DMS153 (cell line): ENCODE measurements around the gene ZNF138.

Experiments
- DNase-seq: peaks from one replicate; lab custom pipeline; 2025; lab: John Stamatoyannopoulos, UW

Gene ZNF138

DNA sequence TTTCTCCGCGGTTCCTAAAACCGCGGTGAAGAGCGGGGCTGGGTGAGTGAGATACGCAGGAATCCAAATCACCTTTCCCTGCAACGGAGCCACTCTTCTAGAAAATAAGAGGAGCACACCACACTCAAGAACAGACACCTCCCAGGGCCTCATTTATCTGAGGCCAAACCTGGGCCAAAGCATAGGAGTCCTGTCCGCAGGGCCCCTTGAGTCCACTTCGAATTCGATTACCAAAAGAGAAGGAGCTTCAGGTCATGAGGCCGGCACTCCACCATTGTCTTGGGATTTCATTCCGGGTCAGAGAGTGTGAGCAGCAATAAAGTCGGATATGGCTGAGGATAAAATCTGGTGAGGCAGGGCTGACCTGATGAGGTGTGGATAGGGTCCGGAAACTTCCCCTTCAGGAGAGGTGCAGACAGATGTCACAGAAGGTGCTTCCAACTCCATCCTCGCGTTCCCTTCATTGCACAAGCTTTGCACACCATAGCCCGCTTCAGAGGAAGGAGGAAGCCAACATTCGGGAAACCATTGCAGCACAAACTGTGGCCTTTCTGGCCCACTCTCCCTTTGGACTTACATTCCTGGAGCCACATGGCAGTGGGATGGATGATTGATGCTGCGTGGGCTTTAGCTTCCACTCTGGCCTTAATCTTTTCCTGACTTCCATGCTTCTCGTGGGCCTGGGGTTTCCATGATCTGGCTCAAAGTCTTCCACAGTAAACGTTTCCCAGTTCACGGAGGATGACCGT is 81.6 kb downstream of the ZNF138 start:
- DNase-seq, result no peak

DNA sequence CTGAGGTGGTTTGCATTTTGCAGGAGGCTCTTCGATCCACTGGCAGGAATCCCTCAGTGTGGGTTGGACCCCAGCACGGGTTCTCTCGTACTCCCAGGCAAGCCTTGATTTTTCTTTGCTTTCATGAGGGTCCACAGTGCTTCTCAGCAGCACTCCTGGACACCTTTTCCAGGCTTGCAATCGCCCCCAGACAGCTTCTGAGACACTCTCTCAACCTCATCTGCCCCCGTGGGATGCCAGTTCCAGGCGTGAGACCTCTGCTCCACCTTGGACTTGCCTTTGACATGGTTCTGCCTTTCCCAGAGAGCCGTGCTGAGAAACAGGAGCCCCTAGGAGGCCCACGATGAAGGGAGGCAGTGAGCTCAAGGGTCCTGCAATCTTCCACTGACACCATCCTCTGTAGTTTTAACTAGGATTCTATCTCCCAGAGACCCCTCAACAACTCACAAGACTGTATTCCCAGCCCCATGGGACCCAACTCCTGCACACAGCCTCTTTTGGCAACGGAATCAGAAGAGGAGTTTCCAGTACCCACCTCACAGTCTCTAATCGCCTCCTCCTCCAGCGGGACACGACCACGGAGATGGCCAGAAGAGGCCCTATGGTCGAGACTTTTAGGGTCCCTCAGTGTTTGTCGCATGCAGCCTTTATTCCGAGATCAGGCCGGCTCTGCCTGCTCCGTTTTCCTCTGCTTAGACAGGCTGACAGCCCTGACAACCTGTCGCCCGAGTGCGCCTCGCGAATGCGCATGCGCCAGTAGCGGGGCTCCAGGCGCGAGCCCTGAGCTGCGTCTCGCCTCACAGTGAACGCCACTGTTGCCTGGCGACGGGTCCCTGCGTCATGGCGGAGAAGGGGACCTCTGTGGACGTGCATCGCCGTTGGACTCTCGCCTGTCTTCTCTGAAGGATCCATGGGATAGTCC is 82.8 kb downstream of the ZNF138 start:
- DNase-seq, result no peak

GRCh38 chr7:64877714-64878610 is 83.7 kb downstream of the ZNF138 start:
- no peak for DNase-seq

- DNase-seq, result no peak
These were observed 84.5 kb downstream of the ZNF138 start for GRCh38 chr7:64878684-64879083.

- no peak for DNase-seq
These were observed 85.0 kb downstream of the ZNF138 start for GRCh38 chr7:64879086-64879730.

DNA sequence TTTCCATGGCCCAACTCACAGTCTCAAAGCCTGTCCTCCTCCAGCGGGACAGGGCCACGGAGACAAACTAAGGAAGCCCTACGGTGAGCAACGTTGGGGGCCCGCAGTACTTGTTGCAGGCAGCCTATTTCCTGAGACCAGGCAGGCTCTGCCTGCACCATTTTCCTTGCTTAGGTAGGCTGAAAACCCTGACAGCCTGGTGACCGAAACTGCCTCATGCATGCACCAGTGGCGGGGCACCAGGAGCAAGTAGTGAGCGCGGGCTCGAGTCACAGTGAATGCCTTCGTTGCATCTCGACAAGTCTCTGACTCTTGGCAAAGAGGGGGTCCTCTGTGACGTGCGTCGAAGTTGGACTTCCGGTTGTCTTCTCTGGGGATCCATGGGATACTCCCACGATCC is 85.6 kb downstream of the ZNF138 start:
- DNase-seq, result no peak

- DNase-seq, result no peak
These were observed 86.4 kb downstream of the ZNF138 start for GRCh38 chr7:64880322-64881297.

- DNase-seq, result no peak
These were observed 87.4 kb downstream of the ZNF138 start for GRCh38 chr7:64881461-64882287.

GRCh38 chr7:64882341-64883112 is 88.3 kb downstream of the ZNF138 start:
- DNase-seq, result peak; percentile 30
